ENCODE measurements around the gene IMMT. TPM values are rescaled to one million over a fixed set of nuclear protein-coding genes. Genes with fewer than 3 reads are reported as not detected.
A peak's percentile ranks its signal among the peaks of the same experiment; 100 is the strongest.
"Not testable (repeated sequence)": the region's sequence is repeated elsewhere in the genome, so short reads cannot be mapped to it uniquely, and the experiment has no call there.

Gene IMMT
- total and polyA plus RNA-seq, 2 experiments from 2014 or later = 107 to 196 TPM

GRCh38 chr2:86202702-86203101 is 7.4 kb upstream of the IMMT start:
- no peaks in the 10 kb centered on the region for H3K4me1 ChIP-seq (ENCODE audit: low read depth)
- no peak for DNase-seq (ENCODE audit: low read depth in 1 of 2, low spot score in 1 of 2)
- no peak for TF ChIP-seq CTCF (IDR thresholded peaks at IDR 0.05; ENCODE audit: low read depth, low read length)
- no peak overlapping the region for H3K4me3 ChIP-seq
- no peak overlapping the region for H3K27ac ChIP-seq
- peaks cover 15% of the 10 kb centered on the region for H3K36me3 ChIP-seq
- no peaks in the 10 kb centered on the region for H3K27me3 ChIP-seq
- no peaks in the 10 kb centered on the region for H3K9me3 ChIP-seq (ENCODE audit: low read depth)

GRCh38 chr2:86202336-86202692 is 7.1 kb upstream of the IMMT start:
- H3K36me3 ChIP-seq = peaks cover 11% of the 10 kb centered on the region
- H3K9me3 ChIP-seq (ENCODE audit: low read depth) = no peaks in the 10 kb centered on the region
- no peak for TF ChIP-seq CTCF (IDR thresholded peaks at IDR 0.05; ENCODE audit: low read depth, low read length)
- H3K27ac ChIP-seq = peak overlapping the region; percentile 15
- no peaks in the 10 kb centered on the region for H3K27me3 ChIP-seq
- H3K4me3 ChIP-seq = no peak overlapping the region
- no peaks in the 10 kb centered on the region for H3K4me1 ChIP-seq (ENCODE audit: low read depth)
- no peak for DNase-seq (ENCODE audit: low read depth in 1 of 2, low spot score in 1 of 2)

GRCh38 chr2:86201671-86202335 is 6.5 kb upstream of the IMMT start:
- H3K27ac ChIP-seq = peak overlapping the region; percentile 15
- TF ChIP-seq CTCF (IDR thresholded peaks at IDR 0.05; ENCODE audit: low read depth, low read length) = no peak
- no peaks in the 10 kb centered on the region for H3K4me1 ChIP-seq (ENCODE audit: low read depth)
- no peak overlapping the region for H3K4me3 ChIP-seq
- H3K36me3 ChIP-seq = peaks cover 6% of the 10 kb centered on the region
- H3K9me3 ChIP-seq (ENCODE audit: low read depth) = no peaks in the 10 kb centered on the region
- DNase-seq (ENCODE audit: low read depth in 1 of 2, low spot score in 1 of 2) = peak in 1 of 2 donors; percentile 32
- no peaks in the 10 kb centered on the region for H3K27me3 ChIP-seq

- peak overlapping the region; percentile 84 for H3K4me3 ChIP-seq
- not testable (repeated sequence) for DNase-seq (ENCODE audit: low read depth in 1 of 2, low spot score in 1 of 2); H3K4me1 ChIP-seq (ENCODE audit: low read depth); H3K27me3 ChIP-seq; H3K36me3 ChIP-seq; H3K27ac ChIP-seq; H3K9me3 ChIP-seq (ENCODE audit: low read depth)
Measured at GRCh38 chr2:86200564-86200963, 5.3 kb upstream of the IMMT start.

GRCh38 chr2:86199834-86200177 is 4.5 kb upstream of the IMMT start:
- H3K36me3 ChIP-seq = no peaks in the 10 kb centered on the region
- DNase-seq (ENCODE audit: low read depth in 1 of 2, low spot score in 1 of 2) = no peak
- peak overlapping the region; percentile 69 for H3K27ac ChIP-seq
- no peaks in the 10 kb centered on the region for H3K4me1 ChIP-seq (ENCODE audit: low read depth)
- no peaks in the 10 kb centered on the region for H3K27me3 ChIP-seq
- H3K9me3 ChIP-seq (ENCODE audit: low read depth) = no peaks in the 10 kb centered on the region
- TF ChIP-seq CTCF (IDR thresholded peaks at IDR 0.05; ENCODE audit: low read depth, low read length) = no peak
- peak overlapping the region; percentile 84 for H3K4me3 ChIP-seq

GRCh38 chr2:86195808-86196387 is 636 bp upstream of the IMMT start:
- peak overlapping the region; percentile 87 for H3K4me3 ChIP-seq
- H3K4me1 ChIP-seq (ENCODE audit: low read depth) = peaks cover 8% of the 10 kb centered on the region
- TF ChIP-seq CTCF (IDR thresholded peaks at IDR 0.05; ENCODE audit: low read depth, low read length) = no peak
- H3K9me3 ChIP-seq (ENCODE audit: low read depth) = no peaks in the 10 kb centered on the region
- peak overlapping the region; percentile 99 for H3K27ac ChIP-seq
- no peaks in the 10 kb centered on the region for H3K36me3 ChIP-seq
- no peak for DNase-seq (ENCODE audit: low read depth in 1 of 2, low spot score in 1 of 2)
- H3K27me3 ChIP-seq = no peaks in the 10 kb centered on the region

Data from cardiac muscle cell (in vitro differentiated cells and primary cell).